Ishikawa (cell line): Measurements from ENCODE around the gene TNFRSF6B.

Experiments
- CREB1 ChIP-seq: IDR thresholded peaks from 2 replicates; pipeline ENCODE4 v1.6.1; 2012; ENCODE audit warnings: low read depth
- EP300 ChIP-seq: IDR thresholded peaks from 2 replicates; pipeline ENCODE4 v1.6.1; 2012; ENCODE audit warnings: borderline replicate concordance
- RAD21 ChIP-seq: IDR thresholded peaks from 2 replicates; pipeline ENCODE4 v1.6.1; 2012; ENCODE audit warnings: low read depth
- YY1 ChIP-seq: IDR thresholded peaks from 2 replicates; pipeline ENCODE4 v1.6.1; 2012; ENCODE audit warnings: low read depth

DNA sequence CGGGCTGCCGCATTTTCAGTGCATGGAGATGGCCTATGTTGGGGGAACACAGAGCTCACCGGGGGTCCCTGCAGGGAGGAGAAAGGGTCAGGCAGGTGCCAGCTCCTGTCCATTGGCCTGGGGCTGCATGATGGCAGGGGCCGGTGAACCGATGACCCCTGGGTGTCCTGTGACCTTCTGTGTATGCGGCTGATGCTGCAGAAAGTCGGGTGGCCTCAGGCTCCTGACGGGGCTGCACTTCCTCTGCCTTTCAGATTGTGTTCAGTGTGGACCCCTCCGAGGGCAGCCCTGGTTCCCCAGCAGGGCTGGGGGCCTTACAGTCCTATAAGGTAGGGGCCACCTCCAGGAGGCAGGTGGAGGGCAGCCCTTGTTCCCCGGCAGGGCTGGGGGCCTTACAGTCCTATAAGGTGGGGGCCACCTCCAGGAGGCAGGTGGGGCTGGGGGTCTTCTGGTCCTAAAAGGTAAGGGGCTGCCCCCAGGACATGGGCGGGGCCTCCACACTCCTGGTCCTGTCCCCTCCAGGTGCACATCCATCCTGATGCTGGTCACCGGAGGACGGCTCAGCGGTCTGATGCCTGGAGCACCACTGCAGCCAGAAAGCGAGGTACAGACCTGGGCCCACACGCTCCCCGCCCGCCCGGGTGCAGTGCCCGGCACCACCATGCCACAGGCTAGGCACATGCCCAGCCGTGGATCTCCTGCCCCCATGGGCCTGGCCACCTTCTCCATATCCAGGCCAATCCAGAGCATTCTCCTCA is 11.0 kb upstream of the TNFRSF6B start:
- TF ChIP-seq CREB1 (no peak), YY1 (no peak), EP300 (no peak), RAD21 (no peak)
